Measurements from ENCODE around the gene MED12L.

GRCh38 chr3:151133175-151133574, 47.7 kb downstream of the MED12L start:
- TF ChIP-seq CTCF (IDR thresholded peaks at IDR 0.05; ENCODE audit: poor library complexity), result no peak
- no peak for TF ChIP-seq EZH2phosphoT487 (IDR thresholded peaks at IDR 0.05; ENCODE audit: low read depth, severe bottlenecking, unreplicated experiment)
- no peak for TF ChIP-seq EZH2 (IDR thresholded peaks at IDR 0.05; ENCODE audit: borderline replicate concordance)
